HTERT RPE-1 (cell line): ENCODE measurements around the gene NLRC5.
"Not testable (repeated sequence)": the region's sequence is repeated elsewhere in the genome, so short reads cannot be mapped to it uniquely, and the experiment has no call there.

Source experiments
- in situ Hi-C: fragments of 300-500 bp; cut with MboI; formaldehyde crosslinking; loops from 4 replicates; pipeline ENCODE4 v1.14.3; 2020; ENCODE audit warnings: low sequenced_read_pairs

The NLRC5 gene

GRCh38 chr16:56961851-56962281 is 27.5 kb upstream of the NLRC5 start, which contains the start of gene CETP:
Gene CETP, plus strand, starts transcription at chr16:56961950. Its CDS starts 30 bp downstream, at chr16:56961980.
- in situ Hi-C loops, result no loop called here

DNA sequence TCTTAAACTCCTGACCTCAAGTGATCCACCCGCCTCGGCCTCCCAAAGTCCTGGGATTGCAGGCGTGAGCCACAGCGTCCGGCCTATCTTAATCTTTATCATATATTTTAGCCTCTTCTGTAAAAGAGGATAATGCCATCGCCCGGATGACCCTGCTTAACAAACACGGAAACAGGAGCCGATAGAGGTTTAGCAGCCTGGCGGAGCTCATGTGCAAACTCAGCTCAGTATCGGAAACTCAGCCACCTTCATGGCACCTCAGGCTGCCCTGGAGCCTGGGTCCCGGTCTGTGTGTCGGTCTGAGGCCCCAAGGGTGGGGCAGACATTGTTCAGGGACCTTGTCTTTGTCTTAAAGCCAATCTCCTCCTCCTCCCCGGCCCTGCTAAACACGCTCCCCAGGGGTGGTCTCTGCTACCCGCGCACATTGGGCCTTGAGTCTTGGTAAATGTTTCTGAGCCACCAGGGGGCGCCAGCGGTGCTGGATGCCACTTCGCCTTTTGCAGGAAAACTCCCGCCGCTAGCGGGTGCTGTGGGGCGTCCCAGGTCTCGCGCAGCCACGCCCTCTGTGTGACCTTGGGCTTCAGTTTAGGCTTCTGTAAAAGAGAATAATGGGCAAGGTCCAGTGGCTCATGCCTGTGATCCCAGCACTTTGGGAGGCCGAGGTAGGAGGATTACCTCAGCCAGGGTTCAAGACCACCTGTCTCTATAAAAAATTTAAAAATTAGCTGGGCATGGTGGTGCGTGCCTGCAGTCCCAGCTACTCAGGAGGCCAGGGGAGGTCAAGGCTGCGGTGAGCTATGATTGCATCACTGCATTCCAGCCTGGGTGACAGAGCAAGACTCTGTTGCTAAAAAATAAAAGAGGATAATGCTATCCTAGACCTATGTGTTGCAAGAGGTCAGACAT is 24.9 kb upstream of the NLRC5 start:
- in situ Hi-C loops, result no loop called here

- in situ Hi-C loops, result no loop called here
These were observed 23.9 kb upstream of the NLRC5 start for GRCh38 chr16:56965149-56966092.

- in situ Hi-C loops, result no loop called here
These were observed 23.3 kb upstream of the NLRC5 start for GRCh38 chr16:56966093-56966475.

DNA sequence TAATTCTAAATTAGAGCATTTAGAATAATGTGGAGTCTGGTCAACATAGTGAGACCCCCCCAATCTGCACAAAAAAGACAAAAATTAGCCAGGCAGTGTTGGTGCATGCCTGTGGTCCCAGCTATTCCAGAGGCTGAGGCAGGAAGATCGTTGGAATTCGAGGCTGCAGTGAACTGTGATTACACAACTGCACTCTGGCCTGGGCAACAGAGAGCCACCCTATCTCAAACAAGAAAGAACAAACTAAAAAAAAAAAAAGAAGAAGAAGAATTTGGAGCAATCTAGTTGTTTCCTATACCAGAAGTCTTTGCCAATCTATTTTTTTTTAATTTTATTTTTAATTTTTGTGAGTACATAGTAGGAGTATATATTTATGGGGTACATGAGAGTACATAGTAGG is 21.6 kb upstream of the NLRC5 start:
- in situ Hi-C loops, result no loop called here

- in situ Hi-C loops, result no loop called here
These were observed 19.6 kb upstream of the NLRC5 start for GRCh38 chr16:56969769-56970168.

DNA sequence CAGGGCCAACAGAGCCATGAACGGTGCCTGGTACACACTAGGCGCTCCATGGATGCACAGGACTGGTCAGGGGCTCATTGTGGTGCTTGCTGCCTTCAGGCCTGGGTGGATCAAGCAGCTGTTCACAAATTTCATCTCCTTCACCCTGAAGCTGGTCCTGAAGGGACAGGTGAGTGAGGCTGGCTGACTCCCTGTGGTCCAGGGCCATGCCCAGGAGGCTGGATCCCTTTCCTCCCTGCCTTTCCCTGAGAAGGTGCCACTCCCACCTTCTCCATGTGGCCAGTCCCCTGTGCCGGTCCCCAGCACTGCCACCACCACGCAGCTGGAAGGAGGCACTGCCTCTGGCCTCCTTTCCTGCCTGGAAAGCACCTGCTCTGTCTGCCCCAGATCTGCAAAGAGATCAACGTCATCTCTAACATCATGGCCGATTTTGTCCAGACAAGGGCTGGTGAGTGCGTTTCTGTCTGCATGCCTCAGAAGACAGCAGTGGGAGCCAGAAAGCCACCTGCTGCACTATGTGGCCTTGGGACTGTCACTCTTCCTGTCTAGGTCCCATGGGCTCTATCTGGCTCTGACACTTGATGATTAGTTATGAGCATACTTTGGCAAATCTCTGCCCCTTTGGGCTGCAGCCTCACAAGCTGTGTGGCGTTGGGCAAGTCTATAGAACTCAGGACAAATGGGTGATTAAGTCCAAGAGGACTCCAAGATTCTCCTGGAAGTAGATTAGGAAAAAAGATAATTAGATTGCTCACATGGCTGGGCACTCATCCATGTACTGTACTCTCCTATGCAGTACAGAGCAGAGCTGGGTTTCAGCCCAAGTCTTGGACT is 18.2 kb upstream of the NLRC5 start:
- in situ Hi-C loops, result no loop called here

DNA sequence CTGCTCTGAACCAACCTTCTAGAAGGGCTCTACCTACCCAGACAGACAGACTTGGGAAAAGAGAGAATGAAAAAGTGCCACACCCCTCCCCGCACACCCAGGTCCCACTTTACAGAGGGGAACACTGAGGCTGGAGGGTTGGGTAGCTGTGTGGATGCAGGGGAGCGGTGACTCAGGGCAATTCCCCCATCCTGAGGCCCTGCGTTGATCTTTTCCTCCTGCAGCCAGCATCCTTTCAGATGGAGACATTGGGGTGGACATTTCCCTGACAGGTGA is 17.7 kb upstream of the NLRC5 start:
- in situ Hi-C loops, result no loop called here

DNA sequence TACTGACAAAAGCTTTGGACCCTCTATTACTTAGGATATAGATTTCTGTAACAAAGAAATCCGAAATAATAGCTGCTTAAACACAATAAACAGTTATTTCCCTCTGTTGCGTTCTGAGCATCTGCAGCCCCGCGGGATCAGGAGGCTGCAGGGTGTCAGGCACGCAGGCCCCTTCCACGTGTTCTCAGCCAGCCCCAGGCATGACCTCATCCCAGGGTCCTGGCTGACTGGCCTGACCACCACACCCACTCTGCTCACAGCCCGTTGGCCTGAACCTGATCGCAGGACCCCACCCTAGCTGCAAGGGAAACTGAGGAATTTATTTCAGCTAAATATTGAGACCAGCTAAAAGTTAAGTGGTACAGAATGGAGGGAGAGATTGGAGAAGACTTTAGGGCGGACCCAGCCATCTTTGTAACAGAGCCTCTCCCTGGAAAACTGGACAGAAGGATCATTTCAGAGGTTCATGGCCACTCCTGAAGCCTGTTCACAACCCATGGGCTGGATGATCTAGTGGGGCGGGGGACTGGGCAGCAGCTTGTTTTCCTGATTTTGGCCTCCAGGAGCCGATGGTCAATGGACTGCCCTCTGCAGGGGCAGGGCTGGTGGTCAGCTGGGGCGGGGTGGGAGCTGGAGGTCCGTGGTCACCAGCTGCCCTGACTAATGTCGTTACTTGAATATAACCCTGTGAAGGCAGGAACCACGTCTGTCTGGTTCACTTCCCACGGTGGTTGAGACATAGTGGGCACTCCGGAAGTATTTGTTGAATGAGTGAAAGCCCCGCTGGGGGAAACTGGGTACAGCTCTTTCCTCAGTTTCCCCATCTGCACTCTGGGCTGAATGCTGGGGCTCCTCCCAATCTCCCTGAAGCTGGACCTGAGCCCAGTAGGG is 16.7 kb upstream of the NLRC5 start:
- in situ Hi-C loops, result no loop called here

- in situ Hi-C loops, result no loop called here
These were observed 16.1 kb upstream of the NLRC5 start for GRCh38 chr16:56973294-56973689.

DNA sequence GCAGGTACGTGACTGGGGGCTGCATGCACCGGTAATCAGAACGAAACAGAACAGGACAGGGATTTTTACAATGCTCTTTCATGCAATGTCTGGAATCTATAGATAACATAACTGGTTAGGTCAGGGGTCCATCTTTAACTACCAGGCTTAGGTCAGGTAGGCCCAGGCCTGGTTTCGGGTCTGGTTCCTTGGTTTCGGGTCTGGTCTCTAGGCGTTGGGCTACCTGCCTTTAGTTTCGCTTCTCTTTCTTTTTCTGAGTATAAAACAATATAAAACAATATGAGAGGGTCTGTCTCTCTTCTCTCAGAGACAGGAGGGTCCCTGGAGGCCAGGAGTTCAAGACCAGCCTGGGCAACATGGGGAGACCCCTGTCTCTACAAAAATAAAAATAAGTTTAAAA is 15.5 kb upstream of the NLRC5 start:
- in situ Hi-C loops, result not testable (repeated sequence)

GRCh38 chr16:56974549-56975300 is 14.6 kb upstream of the NLRC5 start:
- in situ Hi-C loops, result no loop called here

DNA sequence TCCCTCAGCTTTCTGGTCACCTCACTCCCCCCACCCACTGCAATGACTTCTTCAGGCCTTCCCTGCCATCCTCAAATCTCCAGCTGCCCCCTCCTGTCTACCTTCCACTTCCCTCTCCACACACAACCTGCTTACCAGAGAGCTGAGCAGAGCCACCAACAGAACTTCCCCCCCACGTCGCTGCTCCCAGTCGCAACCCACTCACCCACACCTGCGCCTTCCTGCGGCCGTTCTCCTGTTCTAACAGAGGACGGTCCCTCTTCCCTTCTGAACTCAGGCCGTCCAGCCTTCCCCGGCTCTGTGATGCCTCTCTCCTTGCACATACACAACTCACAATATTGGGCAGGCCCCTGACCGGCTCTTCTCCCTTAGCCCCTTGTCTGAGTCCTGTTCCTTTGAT is 13.6 kb upstream of the NLRC5 start:
- in situ Hi-C loops, result no loop called here

- in situ Hi-C loops, result no loop called here
These were observed 12.1 kb upstream of the NLRC5 start for GRCh38 chr16:56977216-56977615.

DNA sequence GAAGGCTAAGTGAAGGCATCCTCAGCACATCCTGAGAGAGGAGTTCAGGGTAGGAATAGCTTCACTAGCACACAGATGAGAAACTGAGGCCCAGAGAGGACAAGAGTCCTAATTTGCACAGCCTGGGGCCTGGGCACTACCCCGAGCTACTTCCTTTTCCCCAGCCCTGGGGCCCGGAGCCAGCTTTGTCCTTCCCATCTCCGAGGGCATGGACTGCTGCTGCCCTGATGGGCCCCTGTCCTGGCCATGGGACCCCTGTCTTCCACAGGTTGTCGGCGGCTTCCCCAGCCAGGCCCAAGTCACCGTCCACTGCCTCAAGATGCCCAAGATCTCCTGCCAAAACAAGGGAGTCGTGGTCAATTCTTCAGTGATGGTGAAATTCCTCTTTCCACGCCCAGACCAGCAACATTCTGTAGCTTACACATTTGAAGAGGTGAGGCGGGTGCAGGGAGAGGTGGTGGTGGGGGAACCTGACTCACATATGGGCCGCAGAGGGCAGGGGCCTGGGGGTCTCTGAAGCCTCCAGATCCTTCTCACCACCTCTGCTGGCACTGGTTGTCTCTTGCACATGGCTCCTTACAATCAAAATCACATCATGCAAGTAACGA is 11.4 kb upstream of the NLRC5 start:
- in situ Hi-C loops, result no loop called here

GRCh38 chr16:56980201-56980535 is 9.2 kb upstream of the NLRC5 start:
- in situ Hi-C loops, result no loop called here

- in situ Hi-C loops, result no loop called here
These were observed 8.3 kb upstream of the NLRC5 start for GRCh38 chr16:56980792-56981724.

GRCh38 chr16:56981729-56982271 is 7.6 kb upstream of the NLRC5 start:
- in situ Hi-C loops, result no loop called here
